ENCODE measurements around the gene KCNH1.

DNA sequence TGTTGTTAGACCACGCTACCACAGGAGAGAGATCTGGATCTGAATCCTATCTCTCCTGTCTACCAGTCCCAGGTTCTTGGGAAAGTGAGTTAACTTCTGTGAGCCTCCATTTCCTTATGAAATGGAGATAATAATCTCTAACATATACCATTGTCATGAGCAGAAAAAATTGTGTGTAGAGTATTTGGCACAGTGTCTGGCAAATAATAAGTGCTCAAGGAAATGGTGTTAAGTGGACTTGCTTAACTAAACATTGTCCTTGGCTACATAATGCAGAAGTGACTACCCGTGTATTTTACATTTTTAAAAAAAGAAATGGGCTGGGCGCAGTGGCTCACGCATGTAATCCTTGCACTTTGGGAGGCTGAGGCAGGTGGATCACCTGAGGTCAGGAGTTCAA is 217.4 kb downstream of the KCNH1 start:
- TF ChIP-seq, protein P1, sequence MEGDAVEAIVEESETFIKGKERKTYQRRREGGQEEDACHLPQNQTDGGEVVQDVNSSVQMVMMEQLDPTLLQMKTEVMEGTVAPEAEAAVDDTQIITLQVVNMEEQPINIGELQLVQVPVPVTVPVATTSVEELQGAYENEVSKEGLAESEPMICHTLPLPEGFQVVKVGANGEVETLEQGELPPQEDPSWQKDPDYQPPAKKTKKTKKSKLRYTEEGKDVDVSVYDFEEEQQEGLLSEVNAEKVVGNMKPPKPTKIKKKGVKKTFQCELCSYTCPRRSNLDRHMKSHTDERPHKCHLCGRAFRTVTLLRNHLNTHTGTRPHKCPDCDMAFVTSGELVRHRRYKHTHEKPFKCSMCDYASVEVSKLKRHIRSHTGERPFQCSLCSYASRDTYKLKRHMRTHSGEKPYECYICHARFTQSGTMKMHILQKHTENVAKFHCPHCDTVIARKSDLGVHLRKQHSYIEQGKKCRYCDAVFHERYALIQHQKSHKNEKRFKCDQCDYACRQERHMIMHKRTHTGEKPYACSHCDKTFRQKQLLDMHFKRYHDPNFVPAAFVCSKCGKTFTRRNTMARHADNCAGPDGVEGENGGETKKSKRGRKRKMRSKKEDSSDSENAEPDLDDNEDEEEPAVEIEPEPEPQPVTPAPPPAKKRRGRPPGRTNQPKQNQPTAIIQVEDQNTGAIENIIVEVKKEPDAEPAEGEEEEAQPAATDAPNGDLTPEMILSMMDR (IDR thresholded peaks at IDR 0.05; ENCODE audit: insufficient read depth, low read depth, low read length) = no peak
- TF ChIP-seq EZH2 (IDR thresholded peaks at IDR 0.05; ENCODE audit: insufficient read depth, low read length) = no peak

All from astrocyte (in vitro differentiated cells and primary cell).